Neural cell (in vitro differentiated cells): ENCODE measurements around the gene PHLPP2. TPM values are rescaled to one million over a fixed set of nuclear protein-coding genes. Genes with fewer than 3 reads are reported as not detected.

Experiments
- H2AFZ ChIP-seq: fragments of 200-600, 300-800 bp; sonication (generic), shearing (Covaris generic); 2 replicates; pipeline ENCODE4 v1.6.0; 2014; ENCODE audit warnings: low read depth, mild to moderate bottlenecking, antibody characterized with exemption, low read length, moderate library complexity
- H3F3A ChIP-seq: fragments of 200-600 bp; shearing (Covaris generic); 2 replicates; pipeline ENCODE4 v1.6.1; 2016; ENCODE audit warnings: mild to moderate bottlenecking, moderate library complexity, mixed read lengths, antibody characterized with exemption, low read length; ENCODE audit not compliant: insufficient read depth, poor library complexity, severe bottlenecking
- H3K27ac ChIP-seq: fragments of 200-600, 300-800 bp; sonication (generic), shearing (Covaris generic); 2 replicates; pipeline ENCODE4 v1.5.1; 2014; ENCODE audit warnings: mild to moderate bottlenecking, low read length, moderate library complexity
- H3K27me3 ChIP-seq: fragments of 300-800, 200-600 bp; sonication (generic), shearing (Covaris generic); 2 replicates; pipeline ENCODE4 v1.6.0; 2014; ENCODE audit warnings: mild to moderate bottlenecking, low read depth, low read length, moderate library complexity; ENCODE audit not compliant: insufficient read depth
- H3K36me3 ChIP-seq: fragments of 300-800, 200-600 bp; sonication (generic), shearing (Covaris generic); 2 replicates; pipeline ENCODE4 v1.5.1; 2014; ENCODE audit warnings: mild to moderate bottlenecking, antibody characterized with exemption, low read length, moderate library complexity; ENCODE audit not compliant: insufficient read depth
- H3K4me2 ChIP-seq: fragments of 300-800, 200-600 bp; sonication (generic), shearing (Covaris generic); 2 replicates; pipeline ENCODE4 v1.6.0; 2014; ENCODE audit warnings: mild to moderate bottlenecking, low read length
- H3K4me3 ChIP-seq: fragments of 300-800, 200-600 bp; sonication (generic), shearing (Covaris generic); 2 replicates; pipeline ENCODE4 v1.5.1; 2014; ENCODE audit warnings: mild to moderate bottlenecking, low read length, moderate library complexity
- H3K79me2 ChIP-seq: fragments of 200-600 bp; shearing (Covaris generic); replicated peaks from 2 replicates; pipeline ENCODE4 v1.6.0; 2014; ENCODE audit warnings: mild to moderate bottlenecking, low read length, moderate library complexity; ENCODE audit not compliant: insufficient read depth
- H3K9ac ChIP-seq: fragments of 300-800, 200-600 bp; sonication (generic), shearing (Covaris generic); 2 replicates; pipeline ENCODE4 v1.6.1; 2016; ENCODE audit warnings: mild to moderate bottlenecking, low read length, mixed read lengths
- H3K9me2 ChIP-seq: fragments of 200-600 bp; shearing (Covaris generic); 2 replicates; pipeline ENCODE4 v1.6.1; 2016; ENCODE audit warnings: mild to moderate bottlenecking, low read length, mixed read lengths; ENCODE audit not compliant: insufficient read depth
- H3K9me3 ChIP-seq: fragments of 200-600, 300-800 bp; sonication (generic), shearing (Covaris generic); 2 replicates; pipeline ENCODE4 v1.6.1; 2016; ENCODE audit warnings: mild to moderate bottlenecking, mixed run types, low read length, moderate library complexity, mixed read lengths
- H4K20me1 ChIP-seq: fragments of 200-600 bp; shearing (Covaris generic); 2 replicates; pipeline ENCODE4 v1.6.1; 2016; ENCODE audit warnings: mild to moderate bottlenecking, mixed run types; ENCODE audit not compliant: insufficient read depth
- CTCF ChIP-seq: fragments of 450-650 bp; IDR thresholded peaks from 2 replicates; pipeline ENCODE4 v1.5.1; 2014; ENCODE audit warnings: antibody characterized with exemption, mild to moderate bottlenecking, moderate library complexity; ENCODE audit not compliant: poor library complexity, severe bottlenecking
- EP300 ChIP-seq: fragments of 450-650 bp; conservative IDR thresholded peaks from 2 replicates; pipeline ENCODE4 v1.6.1; 2014; ENCODE audit warnings: antibody characterized with exemption, mild to moderate bottlenecking, moderate library complexity; ENCODE audit not compliant: poor library complexity, severe bottlenecking
- EZH2 ChIP-seq: fragments of 200-600, 300-800 bp; shearing (Covaris generic), sonication (generic); IDR thresholded peaks from 2 replicates; pipeline ENCODE4 v1.6.1; 2014; ENCODE audit warnings: antibody characterized with exemption, low read length, borderline replicate concordance, mild to moderate bottlenecking; ENCODE audit not compliant: insufficient read depth, poor library complexity, severe bottlenecking
- MXI1 ChIP-seq: fragments of 450-650 bp; conservative IDR thresholded peaks from 2 replicates; pipeline ENCODE4 v1.6.1; 2014; ENCODE audit warnings: antibody characterized with exemption, mild to moderate bottlenecking; ENCODE audit not compliant: poor library complexity, severe bottlenecking
- POLR2AphosphoS5 ChIP-seq: IDR thresholded peaks from 2 replicates; pipeline ENCODE4 v1.6.1; 2012
- RAD21 ChIP-seq: fragments of 450-650 bp; conservative IDR thresholded peaks from 2 replicates; pipeline ENCODE4 v1.6.1; 2014; ENCODE audit warnings: antibody characterized with exemption, mild to moderate bottlenecking, moderate library complexity
- REST ChIP-seq: IDR thresholded peaks from 2 replicates; pipeline ENCODE4 v1.6.1; 2012; ENCODE audit warnings: borderline replicate concordance
- SMC3 ChIP-seq: fragments of 450-650 bp; conservative IDR thresholded peaks from 2 replicates; pipeline ENCODE4 v1.6.1; 2014; ENCODE audit warnings: antibody characterized with exemption, mild to moderate bottlenecking, moderate library complexity; ENCODE audit not compliant: poor library complexity
- TAF1 ChIP-seq: IDR thresholded peaks from 2 replicates; pipeline ENCODE4 v1.6.1; 2012; ENCODE audit warnings: low read depth
- polyA plus RNA-seq: library from polyadenylated mRNA; depleted of rRNA; stranded (reverse); fragments of >200 nt; gene quantifications from 2 replicates; pipeline ENCODE4 v1.2.3, GENCODE V29; 2014

Gene PHLPP2
- polyA plus RNA-seq, 1 donor from 2014 or later: 11.0 TPM

- TF ChIP-seq RAD21 (no peak), EZH2 (no peak), TAF1 (no peak), EP300 (no peak), CTCF (no peak), MXI1 (no peak), REST (no peak)
- H2AFZ ChIP-seq: no peak overlapping the region
- no peaks in the 10 kb centered on the region for H3K36me3 ChIP-seq
- no peak overlapping the region for H3K4me3 ChIP-seq
- no peaks in the 10 kb centered on the region for H3K27me3 ChIP-seq
- peaks cover 6% of the 10 kb centered on the region for H3K79me2 ChIP-seq
- no peak overlapping the region for H3K4me2 ChIP-seq
- H3K9me2 ChIP-seq: no peaks in the 10 kb centered on the region
- no peak overlapping the region for H3K9ac ChIP-seq
- no peaks in the 10 kb centered on the region for H3F3A ChIP-seq
- H4K20me1 ChIP-seq: no peaks in the 10 kb centered on the region
- H3K9me3 ChIP-seq: no peaks in the 10 kb centered on the region
- no peak overlapping the region for H3K27ac ChIP-seq
Measured at GRCh38 chr16:71712501-71712900, 12.0 kb downstream of the PHLPP2 start.

- Histone ChIP-seq H3K9ac (no peak overlapping the region), H3K79me2 (peaks cover 6% of the 10 kb centered on the region), H3F3A (no peaks in the 10 kb centered on the region), H3K9me3 (no peaks in the 10 kb centered on the region), H3K4me2 (no peak overlapping the region), H4K20me1 (no peaks in the 10 kb centered on the region), H3K36me3 (no peaks in the 10 kb centered on the region), H3K27me3 (no peaks in the 10 kb centered on the region), H3K9me2 (no peaks in the 10 kb centered on the region), H3K27ac (no peak overlapping the region), H2AFZ (no peak overlapping the region), H3K4me3 (no peak overlapping the region)
- no peak for TF ChIP-seq REST
- TF ChIP-seq CTCF: no peak
- no peak for TF ChIP-seq SMC3
- no peak for TF ChIP-seq TAF1
- TF ChIP-seq EZH2: no peak
- TF ChIP-seq MXI1: no peak
- TF ChIP-seq RAD21: no peak
- no peak for TF ChIP-seq EP300
- TF ChIP-seq POLR2AphosphoS5: no peak
Measured at GRCh38 chr16:71711789-71712188, 12.7 kb downstream of the PHLPP2 start.
